ENCODE results near the gene A2M. TPM values are rescaled to one million over a fixed set of nuclear protein-coding genes. Genes with fewer than 3 reads are reported as not detected.

The A2M gene
- total RNA-seq, 6 donors from 2014 or later, result 314 to 2,437 (median 1,163) TPM

DNA sequence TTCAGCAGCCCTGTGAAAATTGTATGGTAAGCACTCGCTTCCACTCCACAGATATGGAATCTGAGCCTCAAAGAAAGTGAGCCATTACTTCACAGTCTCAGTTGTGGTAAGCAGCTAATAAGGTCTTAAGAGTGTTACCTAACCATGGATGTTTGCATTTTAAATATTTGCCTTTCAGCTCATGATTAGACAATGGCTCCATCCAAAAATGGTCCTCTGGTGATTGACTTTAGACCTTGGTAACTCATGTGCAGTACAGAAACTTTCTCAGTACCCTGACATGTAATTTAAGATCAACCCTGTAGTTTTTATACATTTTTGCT is 1.8 kb downstream of the A2M start:
- H3K4me1 ChIP-seq, result peaks cover 12 to 31% (median 29%) of the 10 kb centered on the region in 4 donors
- no peak for TF ChIP-seq POLR2A (IDR thresholded peaks at IDR 0.05)
- no peak for TF ChIP-seq POLR2AphosphoS5 (IDR thresholded peaks at IDR 0.05)
- no peak for TF ChIP-seq EP300 (IDR thresholded peaks at IDR 0.05)
- TF ChIP-seq, protein P1, sequence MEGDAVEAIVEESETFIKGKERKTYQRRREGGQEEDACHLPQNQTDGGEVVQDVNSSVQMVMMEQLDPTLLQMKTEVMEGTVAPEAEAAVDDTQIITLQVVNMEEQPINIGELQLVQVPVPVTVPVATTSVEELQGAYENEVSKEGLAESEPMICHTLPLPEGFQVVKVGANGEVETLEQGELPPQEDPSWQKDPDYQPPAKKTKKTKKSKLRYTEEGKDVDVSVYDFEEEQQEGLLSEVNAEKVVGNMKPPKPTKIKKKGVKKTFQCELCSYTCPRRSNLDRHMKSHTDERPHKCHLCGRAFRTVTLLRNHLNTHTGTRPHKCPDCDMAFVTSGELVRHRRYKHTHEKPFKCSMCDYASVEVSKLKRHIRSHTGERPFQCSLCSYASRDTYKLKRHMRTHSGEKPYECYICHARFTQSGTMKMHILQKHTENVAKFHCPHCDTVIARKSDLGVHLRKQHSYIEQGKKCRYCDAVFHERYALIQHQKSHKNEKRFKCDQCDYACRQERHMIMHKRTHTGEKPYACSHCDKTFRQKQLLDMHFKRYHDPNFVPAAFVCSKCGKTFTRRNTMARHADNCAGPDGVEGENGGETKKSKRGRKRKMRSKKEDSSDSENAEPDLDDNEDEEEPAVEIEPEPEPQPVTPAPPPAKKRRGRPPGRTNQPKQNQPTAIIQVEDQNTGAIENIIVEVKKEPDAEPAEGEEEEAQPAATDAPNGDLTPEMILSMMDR (IDR thresholded peaks at IDR 0.05), result no peak
- no peaks in the 10 kb centered on the region for H3K27me3 ChIP-seq
- peak overlapping the region; percentile 18 to 83 (median 53) for H3K27ac ChIP-seq
- ATAC-seq (ENCODE audit: low FRiP score in 2 of 2) (no peak), DNase-seq (no peak)
- H3K36me3 ChIP-seq, result peaks cover 0 to 33% (median 4%) of the 10 kb centered on the region in 4 donors
- H3K4me3 ChIP-seq, result peak overlapping the region; percentile 31 to 54 (median 45)
- no peaks in the 10 kb centered on the region for H3K9me3 ChIP-seq
- WGBS, 2 donors, result 36 to 45% methylated on average over 1 of the region's 1 CpG

DNA sequence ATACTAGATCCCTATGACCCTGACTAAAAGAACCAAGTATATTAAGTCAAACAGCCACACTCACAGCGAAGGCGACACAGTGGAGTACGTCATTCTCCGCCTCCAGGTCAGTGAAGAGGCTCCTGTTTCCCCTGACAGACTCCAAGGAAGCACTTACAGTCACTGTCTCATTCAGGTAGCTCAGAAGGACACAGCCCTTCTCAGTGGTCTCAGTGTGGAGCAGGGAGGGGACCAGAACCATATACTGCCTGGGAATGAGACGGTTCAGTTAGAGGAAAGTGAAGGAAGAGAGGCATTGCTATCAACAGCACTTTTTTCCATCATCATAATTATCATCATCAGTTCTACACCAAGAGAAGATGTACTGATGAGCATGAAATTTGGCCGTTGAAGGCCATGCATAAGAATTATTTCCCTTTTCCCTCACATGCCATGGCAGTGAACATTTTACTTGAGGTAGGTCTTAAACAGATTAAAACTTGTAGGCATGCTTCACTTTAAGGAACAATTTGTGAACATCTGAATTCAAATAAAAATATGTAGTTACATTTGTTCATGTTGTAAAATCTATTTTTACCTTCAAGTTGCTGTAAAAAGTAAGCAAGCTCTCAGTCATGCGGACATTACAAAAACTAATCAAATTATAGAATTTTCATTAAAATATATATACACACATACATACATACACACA is 2.3 kb downstream of the A2M start:
- Histone ChIP-seq H3K4me3 (peak overlapping the region; percentile 31 to 54 (median 45)), H3K27me3 (no peaks in the 10 kb centered on the region), H3K27ac (peak overlapping the region; percentile 29 to 83 (median 66)), H3K36me3 (peaks cover 0 to 38% (median 8%) of the 10 kb centered on the region in 4 donors), H3K9me3 (no peaks in the 10 kb centered on the region), H3K4me1 (peaks cover 13 to 26% (median 24%) of the 10 kb centered on the region in 4 donors)
- ATAC-seq (ENCODE audit: low FRiP score in 2 of 2) (no peak), DNase-seq (no peak)
- WGBS, 2 donors, result 56 to 60% methylated on average over 7 of the region's 7 CpGs
- TF ChIP-seq, protein P1 (IDR thresholded peaks at IDR 0.05), result no peak
- TF ChIP-seq POLR2AphosphoS5 (IDR thresholded peaks at IDR 0.05) (no peak), EP300 (IDR thresholded peaks at IDR 0.05) (no peak), POLR2A (IDR thresholded peaks at IDR 0.05) (no peak)

DNA sequence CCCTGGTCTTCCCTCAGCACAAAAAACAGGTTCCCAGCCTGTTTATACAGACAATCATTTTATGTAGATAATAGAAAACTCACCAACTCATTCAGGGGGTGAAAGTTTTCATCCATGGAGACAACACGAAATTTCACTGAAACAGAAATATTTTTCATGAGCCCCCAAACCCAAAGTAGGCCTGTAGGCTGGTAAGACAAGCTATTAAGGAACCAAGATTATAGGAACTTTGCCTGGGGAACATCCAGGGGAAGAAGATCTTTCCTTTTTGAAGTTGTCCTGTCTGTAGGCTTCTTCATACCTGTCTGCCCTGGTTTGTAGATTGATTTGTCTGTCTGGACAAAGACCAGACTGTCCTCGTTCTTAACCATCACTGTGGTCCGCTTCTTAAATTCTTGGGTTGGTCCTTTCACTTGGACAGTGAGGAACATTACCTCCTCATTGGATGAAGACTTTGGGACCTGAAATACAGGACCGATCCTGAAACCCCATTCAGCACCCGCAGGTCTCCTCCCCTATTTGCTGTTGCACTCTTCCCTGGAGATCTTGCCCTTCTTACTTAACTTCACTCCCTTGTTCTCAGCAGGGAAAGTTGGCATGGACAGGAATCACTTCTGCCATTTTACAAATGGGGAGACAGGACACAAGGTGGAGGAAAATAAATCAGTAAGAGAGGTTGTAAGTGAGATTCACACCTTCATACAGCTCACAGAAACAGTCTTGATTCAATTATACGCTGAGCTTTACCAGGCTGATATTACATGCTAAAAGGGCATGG is 3.5 kb downstream of the A2M start:
- Histone ChIP-seq H3K27me3 (no peaks in the 10 kb centered on the region), H3K27ac (peak overlapping the region; percentile 29 to 83 (median 66)), H3K4me3 (peak overlapping the region in 3 of 4 donors; percentile 43 to 54 (median 47)), H3K36me3 (peaks cover 0 to 46% (median 10%) of the 10 kb centered on the region in 4 donors), H3K4me1 (peaks cover 12 to 15% (median 13%) of the 10 kb centered on the region in 4 donors), H3K9me3 (no peaks in the 10 kb centered on the region)
- TF ChIP-seq, protein P1 (IDR thresholded peaks at IDR 0.05), result no peak
- TF ChIP-seq EP300 (IDR thresholded peaks at IDR 0.05), result no peak
- no peak for TF ChIP-seq POLR2AphosphoS5 (IDR thresholded peaks at IDR 0.05)
- no peak for TF ChIP-seq POLR2A (IDR thresholded peaks at IDR 0.05)
- ATAC-seq (ENCODE audit: low FRiP score in 2 of 2), result no peak
- WGBS, 2 donors, result 79 to 85% methylated on average over 6 of the region's 6 CpGs
- DNase-seq, result no peak

DNA sequence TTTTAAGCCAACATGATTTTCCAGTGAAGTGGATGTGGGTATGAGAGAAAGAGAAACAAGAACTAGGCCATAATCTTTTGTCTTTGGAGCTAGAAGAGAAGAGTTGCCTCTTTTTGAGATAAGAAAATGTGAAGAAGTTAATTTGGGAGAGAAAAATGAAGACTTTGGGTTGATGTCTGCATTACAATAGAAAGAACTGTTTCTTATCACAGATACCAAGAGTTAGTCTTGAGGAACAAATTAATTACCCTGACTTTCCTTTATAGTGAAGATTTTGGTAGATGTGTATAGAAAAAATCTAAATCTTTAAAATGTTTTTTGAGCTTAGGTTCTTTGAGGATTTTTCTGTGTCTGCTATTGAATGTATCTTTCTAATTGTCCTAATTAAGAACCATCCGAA is 4.2 kb downstream of the A2M start:
- H3K36me3 ChIP-seq, result peaks cover 0 to 53% (median 11%) of the 10 kb centered on the region in 4 donors
- peak overlapping the region in 1 of 4 donors; percentile 47 for H3K4me3 ChIP-seq
- H3K27me3 ChIP-seq, result no peaks in the 10 kb centered on the region
- TF ChIP-seq POLR2AphosphoS5 (IDR thresholded peaks at IDR 0.05), result no peak
- no peak for TF ChIP-seq POLR2A (IDR thresholded peaks at IDR 0.05)
- no peak for TF ChIP-seq EP300 (IDR thresholded peaks at IDR 0.05)
- TF ChIP-seq, protein P1 (IDR thresholded peaks at IDR 0.05), result no peak
- no peaks in the 10 kb centered on the region for H3K9me3 ChIP-seq
- 78% methylated on average over 1 of the region's 1 CpG for WGBS, 2 donors
- ATAC-seq (ENCODE audit: low FRiP score in 2 of 2) (no peak), DNase-seq (no peak)
- H3K27ac ChIP-seq, result peak overlapping the region in 2 of 4 donors; percentile 68 to 83
- H3K4me1 ChIP-seq, result peaks cover 5 to 7% (median 6%) of the 10 kb centered on the region in 4 donors

Measured in upper lobe of left lung (tissue), 6 donors.